GM23338 (cell line): ENCODE data around the gene FXYD7. TPM values are rescaled to one million over a fixed set of nuclear protein-coding genes. Genes with fewer than 3 reads are reported as not detected.

Experiments used
- EZH2 ChIP-seq: fragments of 200-600 bp; sonication (generic); IDR thresholded peaks from one replicate; pipeline ENCODE4 v1.8.0; 2017; ENCODE audit warnings: antibody characterized with exemption, mild to moderate bottlenecking, low read depth; ENCODE audit not compliant: unreplicated experiment
- NANOG ChIP-seq: IDR thresholded peaks from 2 replicates; pipeline ENCODE4 v1.6.1; 2016; ENCODE audit warnings: antibody characterized with exemption, borderline replicate concordance
- POLR2AphosphoS5 ChIP-seq: IDR thresholded peaks from 2 replicates; pipeline ENCODE4 v1.6.1; 2016; ENCODE audit warnings: antibody characterized with exemption, low read depth
- ZNF114 ChIP-seq: fragments of 250-450 bp; sonication (Bioruptor Pico); IDR thresholded peaks from 2 replicates; pipeline ENCODE4 v1.5.0; 2020; ENCODE audit warnings: mild to moderate bottlenecking, moderate library complexity
- ZNF462 ChIP-seq: fragments of 250-450 bp; sonication (Bioruptor Pico); IDR thresholded peaks from 2 replicates; pipeline ENCODE4 v1.5.0; 2020; ENCODE audit warnings: mild to moderate bottlenecking, moderate library complexity
- polyA plus RNA-seq: library from polyadenylated mRNA; unstranded; fragments of >200 nt; fragmentation: Nextera tagmentation; extraction: Ambion mirVana; gene quantifications from 2 replicates; pipeline ENCODE4 v1.2.1, GENCODE V29; 2016
- total RNA-seq: library from RNA; depleted of rRNA; stranded (reverse); fragments of >200 nt; shearing (Covaris generic); gene quantifications from 2 replicates; pipeline ENCODE4 v1.2.3, GENCODE V29; 2014
- TF ChIP-seq, protein P1 (sequence below): IDR thresholded peaks from one replicate; pipeline ENCODE4 v1.6.1; 2018; ENCODE audit warnings: antibody characterized with exemption; ENCODE audit not compliant: unreplicated experiment

FXYD7 gene
- total and polyA plus RNA-seq, 2 experiments from 2014 or later, result 9.6 to 44.0 TPM

- TF ChIP-seq, protein P1, sequence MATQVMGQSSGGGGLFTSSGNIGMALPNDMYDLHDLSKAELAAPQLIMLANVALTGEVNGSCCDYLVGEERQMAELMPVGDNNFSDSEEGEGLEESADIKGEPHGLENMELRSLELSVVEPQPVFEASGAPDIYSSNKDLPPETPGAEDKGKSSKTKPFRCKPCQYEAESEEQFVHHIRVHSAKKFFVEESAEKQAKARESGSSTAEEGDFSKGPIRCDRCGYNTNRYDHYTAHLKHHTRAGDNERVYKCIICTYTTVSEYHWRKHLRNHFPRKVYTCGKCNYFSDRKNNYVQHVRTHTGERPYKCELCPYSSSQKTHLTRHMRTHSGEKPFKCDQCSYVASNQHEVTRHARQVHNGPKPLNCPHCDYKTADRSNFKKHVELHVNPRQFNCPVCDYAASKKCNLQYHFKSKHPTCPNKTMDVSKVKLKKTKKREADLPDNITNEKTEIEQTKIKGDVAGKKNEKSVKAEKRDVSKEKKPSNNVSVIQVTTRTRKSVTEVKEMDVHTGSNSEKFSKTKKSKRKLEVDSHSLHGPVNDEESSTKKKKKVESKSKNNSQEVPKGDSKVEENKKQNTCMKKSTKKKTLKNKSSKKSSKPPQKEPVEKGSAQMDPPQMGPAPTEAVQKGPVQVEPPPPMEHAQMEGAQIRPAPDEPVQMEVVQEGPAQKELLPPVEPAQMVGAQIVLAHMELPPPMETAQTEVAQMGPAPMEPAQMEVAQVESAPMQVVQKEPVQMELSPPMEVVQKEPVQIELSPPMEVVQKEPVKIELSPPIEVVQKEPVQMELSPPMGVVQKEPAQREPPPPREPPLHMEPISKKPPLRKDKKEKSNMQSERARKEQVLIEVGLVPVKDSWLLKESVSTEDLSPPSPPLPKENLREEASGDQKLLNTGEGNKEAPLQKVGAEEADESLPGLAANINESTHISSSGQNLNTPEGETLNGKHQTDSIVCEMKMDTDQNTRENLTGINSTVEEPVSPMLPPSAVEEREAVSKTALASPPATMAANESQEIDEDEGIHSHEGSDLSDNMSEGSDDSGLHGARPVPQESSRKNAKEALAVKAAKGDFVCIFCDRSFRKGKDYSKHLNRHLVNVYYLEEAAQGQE, result no peak
- TF ChIP-seq ZNF462 (no peak), EZH2 (no peak), POLR2AphosphoS5 (no peak), NANOG (no peak), ZNF114 (CRISPR knock-in tag) (no peak)
These were observed 56.4 kb downstream of the FXYD7 start (continued) for GRCh38 chr19:35199481-35199880.
